Lower leg skin (tissue), 4 donors: Measurements from ENCODE around the gene PIK3IP1. TPM values are rescaled to one million over a fixed set of nuclear protein-coding genes. Genes with fewer than 3 reads are reported as not detected.

ENCODE experiments used
- DNase-seq, 2 donors: peaks; one replicate each; pipeline ENCODE4 v3.0.0-alpha.2; 2019; ENCODE audit warnings: low spot score in 2 of 2
- H3K4me3 ChIP-seq: fragments of 200-600 bp; sonication (generic); 2 replicates; pipeline ENCODE4 v1.5.1; 2017; ENCODE audit warnings: mild to moderate bottlenecking, low read depth; ENCODE audit not compliant: poor library complexity, severe bottlenecking
- CTCF ChIP-seq, 3 donors: fragments of 450-650 bp; IDR thresholded peaks; one replicate each; pipeline ENCODE4 v1.5.1; 2016; ENCODE audit warnings: antibody characterized with exemption in 3 of 3, mild to moderate bottlenecking in 3 of 3, moderate library complexity in 2 of 3
- POLR2A ChIP-seq, 2 donors: fragments of 450-650 bp; IDR thresholded peaks; one replicate each; pipeline ENCODE4 v1.6.1; 2016 to 2017; ENCODE audit warnings: antibody characterized with exemption in 2 of 2, mild to moderate bottlenecking in 1 of 2, moderate library complexity in 1 of 2
- WGBS, 2 donors: methylation state at CpG; one replicate each; pipeline ENCODE4 v1.1.5; 2018; 5-methylcytosine and 5-hydroxymethylcytosine counted together
- intact Hi-C: fragments of 100-400 bp; cut with DNase I; formaldehyde crosslinking; loops from one replicate; pipeline ENCODE4 v1.15.0; 2023; ENCODE audit warnings: low total_unique reads
- total RNA-seq, 4 donors: library from RNA; depleted of rRNA; stranded (reverse); fragments of >200 nt; gene quantifications; one replicate each; pipeline ENCODE4 v1.1.0, GENCODE V29; 2016

PIK3IP1 gene
- total RNA-seq, 4 donors from 2014 or later: 84.8 to 162 (median 120) TPM

DNA sequence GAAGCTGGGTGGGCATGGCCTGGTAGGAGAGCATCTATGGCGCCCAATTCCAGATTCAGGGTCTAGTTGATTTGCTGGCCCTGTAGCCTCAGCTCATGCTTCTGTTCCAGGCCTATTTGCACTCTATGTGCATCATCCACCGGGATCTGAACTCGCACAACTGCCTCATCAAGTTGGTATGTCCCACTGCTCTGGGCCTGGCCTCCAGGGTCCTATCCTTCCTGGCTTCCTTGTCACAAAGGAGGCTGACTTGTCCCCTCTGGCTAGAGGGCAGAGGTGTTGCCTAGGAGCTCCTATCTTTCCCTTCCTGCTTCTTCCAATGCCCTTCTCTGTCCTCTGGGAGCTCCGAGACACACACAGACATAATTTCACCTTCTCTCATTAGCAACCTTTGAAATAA, 21.3 kb downstream of the PIK3IP1 start:
- intact Hi-C loops: no loop called here
- no peak for DNase-seq
- 89 to 90% methylated on average over 4 of the region's 4 CpGs for WGBS, 2 donors
- TF ChIP-seq CTCF (IDR thresholded peaks at IDR 0.05) (no peak), POLR2A (IDR thresholded peaks at IDR 0.05) (no peak)
- no peak overlapping the region for H3K4me3 ChIP-seq

GRCh38 chr22:31269892-31270579, 22.3 kb downstream of the PIK3IP1 start:
- no peak overlapping the region for H3K4me3 ChIP-seq
- intact Hi-C loops: no loop called here
- TF ChIP-seq CTCF (IDR thresholded peaks at IDR 0.05) (no peak), POLR2A (IDR thresholded peaks at IDR 0.05) (no peak)
- WGBS, 2 donors: 31 to 53% methylated on average over 2 to 3 of the region's 3 CpGs
- no peak for DNase-seq

DNA sequence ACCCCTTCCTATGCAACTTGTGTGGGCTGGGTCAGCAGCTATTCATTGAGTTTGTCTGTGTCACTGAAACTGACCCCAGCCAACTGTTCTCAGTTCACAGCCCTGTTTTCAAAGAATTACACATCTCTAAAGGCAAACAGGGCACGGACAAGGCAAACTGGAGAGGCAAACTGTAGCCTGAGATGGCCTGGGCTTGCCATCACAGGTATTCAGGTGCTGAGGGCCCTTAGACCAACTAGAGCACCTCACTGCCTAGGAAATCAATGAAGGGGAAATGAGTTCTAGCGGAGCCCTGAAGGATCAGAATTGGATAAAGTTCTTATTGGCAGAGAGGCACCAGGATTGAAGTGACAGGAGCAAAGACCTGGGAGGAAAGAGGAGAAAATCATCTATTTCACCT, 24.0 kb downstream of the PIK3IP1 start:
- no peak overlapping the region for H3K4me3 ChIP-seq
- no peak for DNase-seq
- TF ChIP-seq POLR2A (IDR thresholded peaks at IDR 0.05) (no peak), CTCF (IDR thresholded peaks at IDR 0.05) (no peak)
- 97 to 100% methylated on average over 2 of the region's 2 CpGs for WGBS, 2 donors
- intact Hi-C loops: no loop called here

GRCh38 chr22:31263896-31264640, 28.2 kb downstream of the PIK3IP1 start:
- no peak for DNase-seq
- TF ChIP-seq CTCF (IDR thresholded peaks at IDR 0.05) (no peak), POLR2A (IDR thresholded peaks at IDR 0.05) (no peak)
- no peak overlapping the region for H3K4me3 ChIP-seq
- intact Hi-C loops: no loop called here
- WGBS, 2 donors: 93 to 98% methylated on average over 6 of the region's 6 CpGs

GRCh38 chr22:31262312-31263133, 29.8 kb downstream of the PIK3IP1 start:
- no peak overlapping the region for H3K4me3 ChIP-seq
- no peak for DNase-seq
- intact Hi-C loops: no loop called here
- 80 to 91% methylated on average over 13 of the region's 13 CpGs for WGBS, 2 donors
- TF ChIP-seq CTCF (IDR thresholded peaks at IDR 0.05) (no peak), POLR2A (IDR thresholded peaks at IDR 0.05) (no peak)
